ENCODE measurements around the gene XRN1. TPM values are rescaled to one million over a fixed set of nuclear protein-coding genes. Genes with fewer than 3 reads are reported as not detected.

The XRN1 gene
- total RNA-seq, 1 donor from 2014 or later = 50.1 TPM

GRCh38 chr3:142484912-142485435, 37.1 kb upstream of the XRN1 start:
- Mint-ChIP-seq H3K4me1 (ENCODE audit: unreplicated experiment) (peaks cover 13% of the 10 kb centered on the region), H3K27ac (ENCODE audit: unreplicated experiment) (no peak overlapping the region), H3K4me3 (ENCODE audit: unreplicated experiment) (no peak overlapping the region), H3K27me3 (ENCODE audit: unreplicated experiment) (peaks cover 2% of the 10 kb centered on the region), H3K36me3 (ENCODE audit: low read depth, unreplicated experiment) (peaks cover 40% of the 10 kb centered on the region), H3K9me3 (ENCODE audit: unreplicated experiment) (peaks cover 5% of the 10 kb centered on the region)
- no peak for TF ChIP-seq CTCF (IDR thresholded peaks at IDR 0.05; ENCODE audit: unreplicated experiment)
- DNase-seq (ENCODE audit: low spot score) = no peak

- H3K27ac Mint-ChIP-seq (ENCODE audit: unreplicated experiment) = no peak overlapping the region
- H3K36me3 Mint-ChIP-seq (ENCODE audit: low read depth, unreplicated experiment) = peaks cover 49% of the 10 kb centered on the region
- H3K27me3 Mint-ChIP-seq (ENCODE audit: unreplicated experiment) = peaks cover 2% of the 10 kb centered on the region
- no peak for TF ChIP-seq CTCF (IDR thresholded peaks at IDR 0.05; ENCODE audit: unreplicated experiment)
- peaks cover 2% of the 10 kb centered on the region for H3K4me1 Mint-ChIP-seq (ENCODE audit: unreplicated experiment)
- DNase-seq (ENCODE audit: low spot score) = no peak
- H3K4me3 Mint-ChIP-seq (ENCODE audit: unreplicated experiment) = peak overlapping the region; percentile 82
- peaks cover 5% of the 10 kb centered on the region for H3K9me3 Mint-ChIP-seq (ENCODE audit: unreplicated experiment)
These were observed 33.4 kb upstream of the XRN1 start for GRCh38 chr3:142481196-142481595.

DNA sequence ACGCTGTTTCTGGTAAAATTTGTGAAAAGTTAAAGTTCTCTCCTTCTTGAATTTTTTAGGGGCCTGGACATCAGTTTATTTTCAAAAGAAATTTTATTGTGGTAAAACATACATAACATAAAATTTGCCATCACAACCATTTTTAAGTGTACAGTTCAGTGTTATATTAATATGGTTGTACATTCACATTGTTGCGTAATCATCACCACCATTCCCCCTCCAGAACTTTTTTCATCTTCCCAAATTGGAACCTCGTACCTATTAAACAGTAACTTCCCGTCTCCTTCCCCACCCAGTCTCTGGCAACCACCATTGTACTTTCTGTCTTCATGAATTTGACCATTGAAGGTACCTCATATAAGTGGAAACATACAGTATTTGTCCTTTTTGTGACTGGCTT, 23.0 kb upstream of the XRN1 start:
- no peaks in the 10 kb centered on the region for H3K27me3 Mint-ChIP-seq (ENCODE audit: unreplicated experiment)
- no peaks in the 10 kb centered on the region for H3K9me3 Mint-ChIP-seq (ENCODE audit: unreplicated experiment)
- H3K36me3 Mint-ChIP-seq (ENCODE audit: low read depth, unreplicated experiment) = peaks cover 4% of the 10 kb centered on the region
- H3K4me3 Mint-ChIP-seq (ENCODE audit: unreplicated experiment) = no peak overlapping the region
- no peak overlapping the region for H3K27ac Mint-ChIP-seq (ENCODE audit: unreplicated experiment)
- no peak for TF ChIP-seq CTCF (IDR thresholded peaks at IDR 0.05; ENCODE audit: unreplicated experiment)
- no peaks in the 10 kb centered on the region for H3K4me1 Mint-ChIP-seq (ENCODE audit: unreplicated experiment)
- DNase-seq (ENCODE audit: low spot score) = no peak

- TF ChIP-seq CTCF (IDR thresholded peaks at IDR 0.05; ENCODE audit: unreplicated experiment) = no peak
These were observed 20.6 kb upstream of the XRN1 start for GRCh38 chr3:142468456-142468855.

GRCh38 chr3:142467768-142468167, 19.9 kb upstream of the XRN1 start:
- DNase-seq (ENCODE audit: low spot score) = no peak
- no peak for TF ChIP-seq CTCF (IDR thresholded peaks at IDR 0.05; ENCODE audit: unreplicated experiment)
- Mint-ChIP-seq H3K27me3 (ENCODE audit: unreplicated experiment) (no peaks in the 10 kb centered on the region), H3K4me3 (ENCODE audit: unreplicated experiment) (no peak overlapping the region), H3K27ac (ENCODE audit: unreplicated experiment) (no peak overlapping the region), H3K4me1 (ENCODE audit: unreplicated experiment) (peaks cover 4% of the 10 kb centered on the region), H3K9me3 (ENCODE audit: unreplicated experiment) (no peaks in the 10 kb centered on the region), H3K36me3 (ENCODE audit: low read depth, unreplicated experiment) (peaks cover under 1% of the 10 kb centered on the region)

More at GRCh38 chr3:142468456-142468855, 20.6 kb upstream of the XRN1 start:
- Mint-ChIP-seq H3K4me1 (ENCODE audit: unreplicated experiment) (peaks cover 4% of the 10 kb centered on the region), H3K4me3 (ENCODE audit: unreplicated experiment) (no peak overlapping the region), H3K36me3 (ENCODE audit: low read depth, unreplicated experiment) (peaks cover 4% of the 10 kb centered on the region), H3K27ac (ENCODE audit: unreplicated experiment) (no peak overlapping the region), H3K9me3 (ENCODE audit: unreplicated experiment) (no peaks in the 10 kb centered on the region), H3K27me3 (ENCODE audit: unreplicated experiment) (no peaks in the 10 kb centered on the region)
- no peak for DNase-seq (ENCODE audit: low spot score)

All from endothelial cell (in vitro differentiated cells).